H9 (cell line): ENCODE data around the gene NPIPA1. TPM values are rescaled to one million over a fixed set of nuclear protein-coding genes. Genes with fewer than 3 reads are reported as not detected.
"Not testable (repeated sequence)": the region's sequence is repeated elsewhere in the genome, so short reads cannot be mapped to it uniquely, and the experiment has no call there.

ENCODE experiments used
- DNase-seq: peaks from one replicate; pipeline ENCODE4 v3.0.0-alpha.2; 2017
- H2AFZ ChIP-seq: one replicate; pipeline ENCODE4 v1.6.1; 2013; ENCODE audit warnings: mild to moderate bottlenecking, low read length, control low read depth, moderate library complexity
- H2AK5ac ChIP-seq: 2 replicates; pipeline ENCODE4 v1.6.1; 2013; ENCODE audit warnings: low read length, control low read depth, mixed read lengths; ENCODE audit not compliant: insufficient read length
- H2BK120ac ChIP-seq: one replicate; pipeline ENCODE4 v1.6.1; 2013; ENCODE audit warnings: low read depth, mild to moderate bottlenecking, low read length, control low read depth, inconsistent platforms; ENCODE audit not compliant: poor library complexity, severe bottlenecking
- H2BK12ac ChIP-seq: 2 replicates; pipeline ENCODE4 v1.6.1; 2013; ENCODE audit warnings: low read length, control low read depth, mixed read lengths, low read depth; ENCODE audit not compliant: insufficient read length
- H2BK15ac ChIP-seq: 2 replicates; pipeline ENCODE4 v1.6.1; 2013; ENCODE audit warnings: low read depth, low read length, control low read depth
- H2BK20ac ChIP-seq: one replicate; pipeline ENCODE4 v1.6.1; 2013; ENCODE audit warnings: low read depth, mild to moderate bottlenecking, low read length, control low read depth, inconsistent platforms; ENCODE audit not compliant: poor library complexity, severe bottlenecking
- H2BK5ac ChIP-seq: 2 replicates; pipeline ENCODE4 v1.6.1; 2013; ENCODE audit warnings: low read length, control low read depth, mixed read lengths; ENCODE audit not compliant: insufficient read length
- H3K14ac ChIP-seq: 2 replicates; pipeline ENCODE4 v1.6.1; 2013; ENCODE audit warnings: low read length, control low read depth; ENCODE audit not compliant: insufficient read depth
- H3K18ac ChIP-seq: 2 replicates; pipeline ENCODE4 v1.6.1; 2013; ENCODE audit warnings: low read depth, mild to moderate bottlenecking, mixed read lengths, low read length, control low read depth; ENCODE audit not compliant: insufficient read length
- H3K23ac ChIP-seq: 2 replicates; pipeline ENCODE4 v1.6.1; 2013; ENCODE audit warnings: low read length, control low read depth, mixed read lengths, low read depth; ENCODE audit not compliant: insufficient read length
- H3K23me2 ChIP-seq: 2 replicates; pipeline ENCODE4 v1.6.1; 2013; ENCODE audit warnings: low read depth, mild to moderate bottlenecking, mixed read lengths, low read length, control low read depth; ENCODE audit not compliant: insufficient read length, poor library complexity, severe bottlenecking
- H3K27ac ChIP-seq: 2 replicates; pipeline ENCODE4 v1.5.1; 2013; ENCODE audit warnings: low read length, control low read depth, mixed read lengths, low read depth; ENCODE audit not compliant: insufficient read length
- H3K27me3 ChIP-seq: 2 replicates; pipeline ENCODE4 v1.6.1; 2013; ENCODE audit warnings: low read length, control low read depth, inconsistent platforms; ENCODE audit not compliant: insufficient read depth
- H3K4ac ChIP-seq: 2 replicates; pipeline ENCODE4 v1.6.1; 2013; ENCODE audit warnings: low read depth, mild to moderate bottlenecking, control low read depth, inconsistent platforms, low read length, moderate library complexity
- H3K4me1 ChIP-seq: 2 replicates; pipeline ENCODE4 v1.6.1; 2013; ENCODE audit warnings: low read length, control low read depth, inconsistent platforms; ENCODE audit not compliant: insufficient read depth
- H3K4me2 ChIP-seq: 2 replicates; pipeline ENCODE4 v1.6.1; 2013; ENCODE audit warnings: low read length, control low read depth, mixed read lengths; ENCODE audit not compliant: insufficient read length, insufficient read depth
- H3K56ac ChIP-seq: 2 replicates; pipeline ENCODE4 v1.6.1; 2013; ENCODE audit warnings: low read depth, mild to moderate bottlenecking, mixed read lengths, low read length, control low read depth; ENCODE audit not compliant: insufficient read length
- H3K79me1 ChIP-seq: 2 replicates; pipeline ENCODE4 v1.6.1; 2013; ENCODE audit warnings: low read depth, mild to moderate bottlenecking, moderate library complexity, low read length, control low read depth, inconsistent platforms; ENCODE audit not compliant: insufficient read depth, poor library complexity, severe bottlenecking
- H3K79me2 ChIP-seq: 2 replicates; pipeline ENCODE4 v1.6.1; 2013; ENCODE audit warnings: low read length, control low read depth, inconsistent platforms; ENCODE audit not compliant: insufficient read depth
- H3K9ac ChIP-seq: 2 replicates; pipeline ENCODE4 v1.6.1; 2013; ENCODE audit warnings: low read length, control low read depth, mixed read lengths; ENCODE audit not compliant: insufficient read length; ENCODE audit errors: extremely low read depth
- H3K9me3 ChIP-seq: one replicate; pipeline ENCODE4 v1.6.1; 2013; ENCODE audit warnings: low read depth, low read length, inconsistent platforms; ENCODE audit not compliant: control insufficient read depth
- H3T11ph ChIP-seq: one replicate; pipeline ENCODE4 v1.6.1; 2013; ENCODE audit warnings: mild to moderate bottlenecking, low read length, control low read depth, inconsistent platforms
- H4K20me1 ChIP-seq: one replicate; pipeline ENCODE4 v1.6.1; 2013; ENCODE audit not compliant: control insufficient read depth, insufficient read length, insufficient read depth
- H4K5ac ChIP-seq: 2 replicates; pipeline ENCODE4 v1.6.1; 2013; ENCODE audit warnings: low read depth, mild to moderate bottlenecking, mixed read lengths, low read length, control low read depth; ENCODE audit not compliant: insufficient read length
- H4K8ac ChIP-seq: replicated peaks from 2 replicates; pipeline ENCODE4 v1.6.1; 2013; ENCODE audit warnings: low read length, control low read depth, mixed read lengths, low read depth; ENCODE audit not compliant: insufficient read length
- H4K91ac ChIP-seq: 2 replicates; pipeline ENCODE4 v1.6.1; 2013; ENCODE audit warnings: low read depth, mild to moderate bottlenecking, moderate library complexity, mixed read lengths, low read length, control low read depth; ENCODE audit not compliant: insufficient read length
- H3K27ac Mint-ChIP-seq, 3 experiments: 2 replicates in 2 of 3; 3 replicates in 1 of 3; pipeline ENCODE4 v1.8.0; 2020 to 2021; ENCODE audit warnings: mixed read lengths in 3 of 3, mild to moderate bottlenecking in 1 of 3, moderate library complexity in 1 of 3
- H3K27me3 Mint-ChIP-seq: 2 replicates; pipeline ENCODE4 v1.8.0; 2021; ENCODE audit warnings: low read depth, mild to moderate bottlenecking, moderate library complexity, mixed read lengths
- H3K36me3 Mint-ChIP-seq, 3 experiments: 2 replicates in 2 of 3; 3 replicates in 1 of 3; pipeline ENCODE4 v1.8.0; 2020 to 2021; ENCODE audit warnings: low read depth in 3 of 3, mixed read lengths in 3 of 3; ENCODE audit not compliant: insufficient read depth in 1 of 3
- H3K4me1 Mint-ChIP-seq, 2 experiments: 2 replicates each; pipeline ENCODE4 v1.8.0; 2020; ENCODE audit warnings: mixed read lengths in 2 of 2
- H3K4me3 Mint-ChIP-seq, 2 experiments: 2 replicates in 1 of 2; 3 replicates in 1 of 2; pipeline ENCODE4 v1.8.0; 2020 to 2021; ENCODE audit warnings: mild to moderate bottlenecking in 2 of 2, mixed read lengths in 2 of 2, moderate library complexity in 1 of 2
- H3K9me3 Mint-ChIP-seq, 2 experiments: 2 replicates in 1 of 2; 3 replicates in 1 of 2; pipeline ENCODE4 v1.8.0; 2020; ENCODE audit warnings: mild to moderate bottlenecking in 2 of 2, mixed read lengths in 2 of 2, moderate library complexity in 1 of 2
- WGBS: extraction: QIAGEN DNeasy Blood & Tissue Kit; methylation state at CpG from one replicate; pipeline ENCODE4 v1.1.7; 2013; ENCODE audit warnings: missing lambda C conversion rate, low lambda C conversion rate, mixed read lengths; ENCODE audit not compliant: insufficient read length; ENCODE audit errors: extremely low coverage; 5-methylcytosine and 5-hydroxymethylcytosine counted together
- total RNA-seq: library from RNA; stranded (reverse); gene quantifications from 2 replicates; pipeline ENCODE4 v1.2.1, GENCODE V29; 2021

The NPIPA1 gene
- total RNA-seq, 1 experiment from 2014 or later, result 130 TPM

DNA sequence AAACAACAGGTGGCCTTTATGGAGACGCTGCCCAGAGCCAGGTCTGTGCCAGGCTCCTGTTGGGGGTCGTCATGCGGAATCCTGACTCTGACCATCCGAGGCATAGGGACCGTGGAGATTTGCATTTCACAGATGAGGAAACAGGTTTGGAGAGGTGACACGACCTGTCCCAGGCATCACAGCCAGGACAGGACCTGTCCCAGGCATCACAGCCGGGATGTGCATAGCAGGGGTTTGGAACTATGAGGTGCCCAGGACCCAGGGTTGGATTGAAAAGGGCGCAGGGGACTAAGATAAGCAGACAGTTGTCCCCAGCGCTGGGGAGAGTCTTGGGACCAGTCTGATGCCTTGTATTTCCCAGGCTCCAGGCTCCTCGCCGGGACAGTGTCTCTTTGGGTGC, 24.7 kb upstream of the NPIPA1 start:
- not testable (repeated sequence) for H3K23me2 ChIP-seq, H4K8ac ChIP-seq, H2AK5ac ChIP-seq, H3K18ac ChIP-seq, H2BK20ac ChIP-seq, H3K27ac Mint-ChIP-seq, DNase-seq, H3K79me1 ChIP-seq, H3K27me3 Mint-ChIP-seq, H2BK15ac ChIP-seq, H3K4me2 ChIP-seq, H2BK12ac ChIP-seq, H3K27ac ChIP-seq, H3K4me1 Mint-ChIP-seq, H3K27me3 ChIP-seq, H4K5ac ChIP-seq, H3T11ph ChIP-seq, H4K20me1 ChIP-seq, H3K56ac ChIP-seq, H2BK120ac ChIP-seq, H4K91ac ChIP-seq, H3K23ac ChIP-seq, H3K4me3 Mint-ChIP-seq, H3K36me3 Mint-ChIP-seq, H3K9me3 Mint-ChIP-seq, H2AFZ ChIP-seq, H3K79me2 ChIP-seq, H3K4ac ChIP-seq, H3K9me3 ChIP-seq, H2BK5ac ChIP-seq, H3K4me1 ChIP-seq, H3K9ac ChIP-seq, H3K14ac ChIP-seq
- WGBS, result no CpG with 5 or more reads among the region's 11 CpGs

DNA sequence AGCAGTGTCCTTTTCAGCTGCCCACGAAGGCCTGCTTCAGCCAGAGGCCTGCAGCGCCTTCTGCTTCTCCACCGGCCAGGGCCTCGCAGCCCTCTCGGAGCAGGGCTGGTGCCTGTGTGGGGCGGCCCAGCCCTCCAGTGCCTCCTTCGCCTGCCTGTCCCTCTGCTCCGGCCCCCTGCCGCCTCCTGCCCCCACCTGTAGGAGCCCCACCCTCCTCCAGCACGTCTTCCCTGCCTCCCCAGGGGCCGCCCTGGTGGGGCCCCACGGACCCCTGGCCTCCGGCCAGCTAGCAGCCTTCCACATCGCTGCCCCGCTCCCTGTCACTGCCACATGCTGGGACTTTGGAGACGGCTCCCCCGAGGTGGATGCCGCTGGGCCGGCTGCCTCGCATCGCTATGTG, 18.7 kb upstream of the NPIPA1 start:
- not testable (repeated sequence) for H2AFZ ChIP-seq, H3K36me3 Mint-ChIP-seq, H3K27me3 ChIP-seq, H3K9ac ChIP-seq, H3K4me1 Mint-ChIP-seq, H3K4me1 ChIP-seq, H3K4ac ChIP-seq, H3K14ac ChIP-seq, H3K23me2 ChIP-seq, H3K18ac ChIP-seq, H4K5ac ChIP-seq, H4K20me1 ChIP-seq, H3K4me3 Mint-ChIP-seq, H2BK15ac ChIP-seq, H3T11ph ChIP-seq, H3K56ac ChIP-seq, H2AK5ac ChIP-seq, H3K27ac ChIP-seq, H3K27me3 Mint-ChIP-seq, H3K27ac Mint-ChIP-seq, H4K8ac ChIP-seq, H3K79me1 ChIP-seq, H2BK5ac ChIP-seq, H4K91ac ChIP-seq, H3K9me3 Mint-ChIP-seq, H2BK20ac ChIP-seq, H2BK12ac ChIP-seq, H3K23ac ChIP-seq, H3K79me2 ChIP-seq, H3K9me3 ChIP-seq, H3K4me2 ChIP-seq, H2BK120ac ChIP-seq
- peak; percentile 27 for DNase-seq
- no CpG with 5 or more reads among the region's 21 CpGs for WGBS
